ENCODE results near the gene NBEA. TPM values are rescaled to one million over a fixed set of nuclear protein-coding genes. Genes with fewer than 3 reads are reported as not detected.

NBEA gene
- polyA plus RNA-seq, 6 donors from 2014 or later: 1.1 to 2.3 (median 1.5) TPM

DNA sequence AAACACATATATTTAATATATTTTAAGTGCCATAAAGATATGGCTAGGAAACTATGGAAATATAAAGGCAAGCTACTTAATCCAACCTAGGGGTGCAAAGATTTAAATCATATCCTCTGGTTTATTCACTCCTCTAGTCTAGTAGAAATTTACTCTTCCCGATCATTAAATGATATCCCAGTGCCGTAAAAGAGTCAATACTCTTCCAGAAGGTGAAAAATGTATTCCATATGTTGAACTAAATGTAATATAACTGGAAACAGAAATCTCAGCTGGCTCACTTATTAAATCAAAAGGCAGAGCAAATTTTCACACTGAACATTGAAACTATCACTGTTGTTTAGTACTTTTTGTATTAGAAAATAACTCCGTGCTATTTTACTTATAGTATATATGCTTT is 523.3 kb downstream of the NBEA start:
- no peak for ATAC-seq (ENCODE audit: low read depth in 2 of 2)
- Mint-ChIP-seq H3K4me1 (peaks cover 5 to 8% (median 6%) of the 10 kb centered on the region in 3 donors), H3K27me3 (peaks cover 23 to 42% (median 25%) of the 10 kb centered on the region in 3 donors), H3K27ac (no peak overlapping the region), H3K4me3 (no peak overlapping the region), H3K36me3 (peaks cover 0 to 15% of the 10 kb centered on the region in 2 donors), H3K9me3 (peaks cover 0 to 19% (median 8%) of the 10 kb centered on the region in 7 donors)
- DNase-seq: no peak

DNA sequence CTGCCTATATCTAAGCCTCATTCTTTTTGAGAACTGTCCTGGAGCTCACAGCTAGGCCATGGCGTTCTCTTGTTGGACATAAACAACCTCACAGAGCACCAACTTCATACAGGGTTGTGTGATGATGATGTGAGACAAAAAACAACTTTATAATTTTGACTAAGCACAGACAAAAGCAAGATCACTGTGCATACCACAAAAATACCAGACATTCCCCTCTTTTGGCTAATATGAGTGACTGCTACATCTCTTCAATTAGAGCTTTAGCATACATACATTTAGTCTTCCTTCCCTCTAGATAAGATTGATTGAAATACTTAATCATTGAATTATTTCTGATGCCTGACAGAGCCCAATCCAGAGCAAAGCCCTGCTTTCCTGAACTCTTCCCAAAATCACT is 526.1 kb downstream of the NBEA start:
- ATAC-seq (ENCODE audit: low read depth in 2 of 2): no peak
- peaks cover 37 to 39% (median 38%) of the 10 kb centered on the region in 3 donors for H3K27me3 Mint-ChIP-seq

DNA sequence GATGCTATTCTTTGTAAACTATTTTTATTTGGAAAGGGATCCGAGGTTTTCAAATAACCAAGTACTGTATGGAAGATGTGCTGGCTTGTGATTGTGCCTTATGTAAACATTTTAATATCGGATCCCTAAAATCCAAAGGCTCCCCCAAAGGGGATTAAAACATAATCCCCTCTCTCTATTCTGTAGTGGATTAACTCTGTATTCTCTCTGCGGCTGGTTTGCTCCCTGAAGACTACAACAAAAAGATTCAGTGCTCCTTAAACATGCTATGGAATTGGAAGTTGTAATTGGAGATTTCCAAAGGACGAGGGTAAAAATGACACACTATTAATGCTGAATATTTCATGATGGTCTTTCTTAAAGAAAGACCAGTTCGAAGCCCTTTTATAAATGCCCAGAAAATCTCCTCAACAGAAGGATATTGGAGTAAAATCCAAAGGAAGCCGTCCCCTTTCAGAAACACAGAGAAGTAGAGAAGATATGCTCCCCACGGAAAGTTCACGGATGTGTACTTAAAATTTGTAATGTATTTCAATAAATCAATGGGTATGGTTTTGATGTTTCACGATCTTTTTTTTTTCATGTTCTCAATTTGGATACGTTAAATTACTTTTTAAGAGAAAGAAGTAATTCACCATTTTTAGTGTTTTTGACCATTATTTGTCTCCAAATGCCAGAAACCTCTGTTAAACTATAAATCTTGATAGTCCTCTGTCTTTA is 527.9 kb downstream of the NBEA start:
- Mint-ChIP-seq H3K36me3 (peaks cover 5 to 7% of the 10 kb centered on the region in 2 donors), H3K4me3 (peak overlapping the region in 3 of 8 donors; percentile 10 to 80 (median 64)), H3K27ac (peak overlapping the region in 1 of 6 donors; percentile 83), H3K9me3 (peaks cover 2 to 38% (median 19%) of the 10 kb centered on the region in 7 donors), H3K4me1 (peaks cover 9 to 18% (median 18%) of the 10 kb centered on the region in 3 donors), H3K27me3 (peaks cover 37 to 44% (median 38%) of the 10 kb centered on the region in 3 donors)
- no peak for DNase-seq
- ATAC-seq (ENCODE audit: low read depth in 2 of 2): no peak

More for the DNA sequence above, 526.1 kb downstream of the NBEA start:
- Mint-ChIP-seq H3K9me3 (peaks cover 0 to 32% (median 15%) of the 10 kb centered on the region in 7 donors), H3K27ac (peak overlapping the region in 1 of 6 donors; percentile 62), H3K4me3 (no peak overlapping the region), H3K4me1 (peaks cover 5 to 12% (median 11%) of the 10 kb centered on the region in 3 donors), H3K36me3 (peaks cover 0 to 5% of the 10 kb centered on the region in 2 donors)
- DNase-seq: no peak

DNA sequence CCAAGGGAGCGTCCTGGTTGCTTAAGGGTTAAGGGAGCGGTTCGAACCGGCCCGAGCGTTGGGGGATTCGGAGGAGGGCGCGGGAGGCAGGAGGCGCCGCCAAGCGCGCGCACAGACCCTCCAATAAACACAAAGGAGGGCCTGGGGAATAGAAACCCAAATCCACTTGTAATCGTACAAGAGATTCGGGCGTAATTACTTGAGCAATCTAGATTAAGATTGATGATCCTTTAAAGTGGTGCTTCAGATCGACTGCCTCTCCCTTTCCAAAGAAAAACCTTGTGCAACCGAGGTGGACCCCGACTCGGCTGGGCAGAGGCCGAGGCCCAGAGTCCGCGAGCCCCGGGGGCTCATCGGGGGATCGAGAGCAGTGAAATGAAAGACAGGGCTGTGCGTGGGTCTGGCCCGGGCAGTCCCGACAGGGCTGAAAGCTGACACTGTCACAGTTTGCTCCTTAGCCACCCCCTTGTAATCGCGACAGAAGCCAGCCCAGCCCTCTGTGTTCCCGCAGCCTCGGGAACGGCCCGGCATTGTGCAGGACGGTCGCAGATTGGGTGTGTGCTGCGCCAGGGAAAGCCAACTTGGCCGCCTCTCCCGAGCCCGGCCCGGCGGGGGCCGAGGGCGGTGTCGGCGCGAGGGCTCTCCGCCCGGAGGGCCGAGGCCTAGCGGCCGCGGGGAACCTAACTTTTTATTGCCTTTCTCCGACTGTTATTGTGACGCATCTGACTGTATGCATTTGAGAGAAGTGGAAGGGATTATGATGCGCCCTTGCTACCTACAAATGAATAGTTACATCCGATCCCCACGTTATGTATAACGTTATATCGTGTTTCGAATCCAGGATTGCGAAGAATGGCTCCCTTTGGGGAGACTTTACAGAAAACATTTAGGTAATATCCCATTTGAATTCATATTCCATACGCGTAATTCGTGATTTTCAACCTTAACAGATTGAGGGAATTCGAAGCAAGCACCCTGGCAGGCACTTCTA is 528.9 kb downstream of the NBEA start:
- ATAC-seq (ENCODE audit: low read depth in 2 of 2) (no peak), DNase-seq (no peak)
- Mint-ChIP-seq H3K27me3 (peaks cover 46 to 54% (median 48%) of the 10 kb centered on the region in 3 donors), H3K4me1 (peaks cover 15 to 28% (median 27%) of the 10 kb centered on the region in 3 donors), H3K27ac (peak overlapping the region in 1 of 6 donors; percentile 83), H3K4me3 (peak overlapping the region in 7 of 8 donors; percentile 10 to 80 (median 42)), H3K36me3 (peaks cover 10 to 13% of the 10 kb centered on the region in 2 donors), H3K9me3 (peaks cover 2 to 45% (median 22%) of the 10 kb centered on the region in 7 donors)

DNA sequence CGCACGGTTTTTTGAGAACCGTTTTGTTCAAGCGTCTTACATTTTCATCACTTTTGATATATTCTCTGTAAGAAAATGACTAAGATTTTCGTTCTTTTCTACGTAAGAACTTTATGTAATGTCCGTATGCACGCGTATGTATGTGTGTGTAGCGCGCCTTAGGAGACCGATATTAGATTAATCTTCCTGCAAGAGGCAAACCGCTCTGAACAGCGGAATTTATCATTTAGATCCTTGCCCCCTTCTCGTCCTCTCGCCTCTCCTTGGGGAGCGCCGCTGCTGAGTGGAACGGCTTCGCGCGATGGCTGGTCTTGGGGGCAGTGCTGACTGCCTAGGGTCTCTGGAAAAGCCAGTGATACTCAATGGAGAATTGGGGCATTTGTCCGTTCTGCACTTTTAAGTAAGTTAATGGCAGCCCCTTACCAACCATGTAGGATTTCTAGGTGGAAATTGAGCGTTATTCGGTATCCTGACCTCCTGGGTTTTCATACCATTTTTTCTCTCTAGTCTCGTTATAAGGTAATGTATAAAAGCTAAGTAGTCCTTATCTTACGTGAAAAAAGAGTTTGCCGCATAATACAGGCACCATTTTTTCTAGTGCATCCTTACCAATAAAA is 529.7 kb downstream of the NBEA start:
- H3K4me3 Mint-ChIP-seq: no peak overlapping the region
- peaks cover 52 to 62% (median 56%) of the 10 kb centered on the region in 3 donors for H3K27me3 Mint-ChIP-seq

DNA sequence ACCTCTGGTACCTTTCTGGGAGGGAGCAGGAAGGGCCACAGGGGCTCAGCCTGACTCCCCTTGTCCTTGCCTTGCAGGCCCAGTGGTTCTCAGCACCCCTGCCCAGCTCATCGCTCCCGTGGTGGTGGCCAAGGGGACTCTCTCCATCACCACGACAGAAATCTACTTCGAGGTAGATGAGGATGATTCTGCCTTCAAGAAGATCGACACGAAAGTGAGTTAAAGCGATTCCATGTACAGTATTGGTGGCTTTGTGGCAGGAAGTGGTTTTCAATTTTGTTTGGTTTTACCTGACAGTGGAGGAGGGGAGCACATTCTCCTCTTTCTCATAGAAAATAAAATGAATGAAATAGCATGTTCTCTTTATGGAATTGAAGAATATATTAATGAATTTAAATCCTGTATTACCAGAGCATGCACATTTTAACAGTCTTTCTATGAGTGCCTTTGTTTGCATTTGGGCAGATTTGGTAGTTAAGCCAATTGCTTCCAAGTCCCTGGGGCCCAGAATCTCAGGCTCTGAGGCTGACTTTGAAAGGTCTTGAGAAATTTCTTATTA is 530.3 kb downstream of the NBEA start:
- H3K4me1 Mint-ChIP-seq: peaks cover 22 to 40% (median 38%) of the 10 kb centered on the region in 3 donors
- no peak for DNase-seq
- peak overlapping the region in 1 of 6 donors; percentile 15 for H3K27ac Mint-ChIP-seq
- H3K9me3 Mint-ChIP-seq: peaks cover 2 to 51% (median 23%) of the 10 kb centered on the region in 7 donors
- no peak for ATAC-seq (ENCODE audit: low read depth in 2 of 2)
- H3K27me3 Mint-ChIP-seq: peaks cover 58 to 68% (median 62%) of the 10 kb centered on the region in 3 donors
- H3K36me3 Mint-ChIP-seq: peaks cover 10 to 19% of the 10 kb centered on the region in 2 donors
- no peak overlapping the region for H3K4me3 Mint-ChIP-seq

More for the DNA sequence above, 529.7 kb downstream of the NBEA start:
- peaks cover 2 to 45% (median 23%) of the 10 kb centered on the region in 7 donors for H3K9me3 Mint-ChIP-seq
- H3K36me3 Mint-ChIP-seq: peaks cover 10 to 19% of the 10 kb centered on the region in 2 donors
- H3K4me1 Mint-ChIP-seq: peaks cover 22 to 37% (median 36%) of the 10 kb centered on the region in 3 donors
- no peak for ATAC-seq (ENCODE audit: low read depth in 2 of 2)
- DNase-seq: no peak
- H3K27ac Mint-ChIP-seq: peak overlapping the region in 1 of 6 donors; percentile 15

DNA sequence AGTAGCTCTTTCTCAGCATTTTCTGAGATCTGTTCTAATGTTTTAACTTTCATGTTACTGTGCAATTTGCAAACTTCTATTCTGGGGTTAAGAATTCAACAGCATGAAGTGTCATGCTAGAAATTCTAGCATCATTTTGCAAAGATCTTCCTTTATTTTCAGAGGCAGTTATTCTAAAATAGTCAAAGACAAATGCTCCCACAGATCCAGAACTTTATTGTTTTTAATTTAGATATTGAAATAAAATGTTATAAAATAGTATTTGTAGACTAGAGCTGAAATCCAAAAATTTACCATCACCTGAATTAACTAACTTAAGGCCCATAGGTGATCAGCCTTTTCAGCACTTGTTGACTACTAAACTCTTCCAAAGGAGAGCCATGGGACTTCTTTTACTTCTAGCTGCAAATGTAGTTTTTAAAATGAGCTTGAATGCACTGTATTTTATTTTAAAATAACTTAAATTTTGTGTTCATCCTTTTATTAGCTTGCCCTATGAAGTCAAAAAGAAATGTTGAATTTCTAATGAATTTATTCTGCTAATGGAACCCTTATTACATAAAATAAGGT is 531.2 kb downstream of the NBEA start:
- H3K9me3 Mint-ChIP-seq: peaks cover 2 to 54% (median 23%) of the 10 kb centered on the region in 7 donors
- H3K27ac Mint-ChIP-seq: no peak overlapping the region
- H3K4me3 Mint-ChIP-seq: peak overlapping the region in 1 of 8 donors; percentile 30
- no peak for ATAC-seq (ENCODE audit: low read depth in 2 of 2)
- no peak for DNase-seq
- peaks cover 10 to 19% of the 10 kb centered on the region in 2 donors for H3K36me3 Mint-ChIP-seq
- H3K27me3 Mint-ChIP-seq: peaks cover 64 to 73% (median 64%) of the 10 kb centered on the region in 3 donors
- peaks cover 25 to 48% (median 42%) of the 10 kb centered on the region in 3 donors for H3K4me1 Mint-ChIP-seq

DNA sequence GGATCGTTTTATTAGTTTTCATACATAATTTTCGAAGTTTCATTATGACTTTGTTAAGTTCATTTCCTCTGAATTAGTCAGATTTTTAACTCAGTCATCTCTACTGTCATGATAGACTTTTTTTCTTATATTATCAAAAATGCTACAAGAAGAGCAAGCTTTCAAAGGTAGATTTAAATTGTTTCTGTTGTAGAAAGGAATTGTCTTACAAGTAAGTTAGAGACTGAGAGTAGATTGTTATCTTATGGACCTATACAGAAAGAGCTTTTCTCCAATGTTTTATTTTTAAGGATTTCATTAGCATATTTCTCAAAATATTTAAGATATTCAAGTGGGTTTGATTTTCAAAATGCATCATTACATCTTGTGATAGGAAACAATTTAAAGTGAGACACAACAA is 531.7 kb downstream of the NBEA start:
- Mint-ChIP-seq H3K4me1 (peaks cover 30 to 48% (median 47%) of the 10 kb centered on the region in 3 donors), H3K27ac (no peak overlapping the region), H3K9me3 (peaks cover 2 to 51% (median 23%) of the 10 kb centered on the region in 7 donors), H3K27me3 (peaks cover 63 to 74% (median 64%) of the 10 kb centered on the region in 3 donors), H3K36me3 (peaks cover 10 to 19% of the 10 kb centered on the region in 2 donors), H3K4me3 (no peak overlapping the region)
- ATAC-seq (ENCODE audit: low read depth in 2 of 2): no peak
- no peak for DNase-seq

DNA sequence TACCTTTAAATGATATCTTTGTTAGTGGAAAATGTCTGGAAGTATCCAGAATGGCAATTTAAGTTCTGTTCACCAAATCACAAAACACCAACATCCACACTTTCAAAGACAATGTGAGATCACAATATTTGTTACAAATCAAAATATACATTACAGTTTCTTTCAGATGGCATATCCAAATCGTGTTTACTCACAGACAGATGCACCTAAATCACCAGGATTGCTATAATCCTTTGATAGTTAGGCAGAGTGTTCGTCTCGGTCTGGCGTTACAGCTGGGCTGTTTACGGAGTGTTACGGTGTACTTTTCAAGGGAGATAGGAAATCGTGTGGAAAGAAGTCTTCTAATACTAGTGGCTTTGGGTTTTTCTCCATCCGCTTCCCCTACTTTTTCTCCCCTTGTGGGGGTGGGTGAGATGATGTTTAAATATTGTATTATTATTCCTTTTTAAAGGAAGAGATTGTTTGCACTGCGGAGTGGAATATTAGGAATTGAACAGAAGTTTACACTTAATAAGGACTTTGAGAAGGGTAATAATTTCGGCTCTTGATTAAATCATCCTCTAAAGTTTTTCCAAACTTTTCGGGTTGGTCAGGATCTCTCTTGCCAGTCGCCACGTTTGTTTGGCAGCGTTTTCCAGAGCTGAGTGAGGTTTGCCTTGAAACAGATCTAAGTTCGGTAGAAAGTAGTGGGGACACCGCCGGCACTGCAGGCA is 532.6 kb downstream of the NBEA start:
- peak overlapping the region; percentile 70 to 92 (median 84) for H3K4me3 Mint-ChIP-seq
- H3K9me3 Mint-ChIP-seq: peaks cover 2 to 46% (median 21%) of the 10 kb centered on the region in 7 donors
- H3K36me3 Mint-ChIP-seq: peaks cover 10 to 19% of the 10 kb centered on the region in 2 donors

DNA sequence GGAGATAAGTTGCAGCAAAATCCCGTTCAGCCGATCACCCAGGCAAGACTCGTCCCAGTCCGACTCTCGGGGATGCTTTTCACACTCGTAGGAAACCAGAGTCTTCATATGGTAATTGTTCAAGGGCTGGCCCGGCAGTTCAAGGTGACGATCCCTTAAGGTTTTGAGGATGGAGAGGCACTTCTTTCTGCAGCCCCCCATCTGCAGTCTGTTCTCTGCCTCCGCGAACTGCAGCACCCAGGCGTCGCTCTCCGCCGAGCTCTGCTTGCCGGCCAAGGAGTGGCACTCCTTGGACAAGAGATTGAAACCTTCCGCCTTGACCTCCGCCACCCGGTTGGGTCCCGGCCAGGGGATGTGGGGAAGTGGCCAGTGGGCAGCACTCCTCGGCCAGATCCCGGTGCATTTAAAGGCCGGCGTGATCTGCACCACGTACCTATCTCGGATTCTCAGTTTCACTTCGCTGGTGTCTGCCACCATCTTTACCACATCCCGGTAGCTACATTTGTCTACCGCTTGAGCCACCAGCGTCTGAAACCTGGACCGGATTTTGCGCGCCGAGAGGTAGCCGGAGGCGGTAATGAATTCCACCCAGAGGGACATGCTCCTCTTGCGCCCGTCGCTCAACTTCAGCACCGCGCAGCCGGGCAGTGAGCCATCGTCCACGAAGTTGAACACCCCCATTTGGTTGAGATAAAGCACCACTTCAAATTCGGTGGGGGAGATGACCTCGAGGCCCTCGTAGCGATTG is 533.3 kb downstream of the NBEA start:
- H3K4me3 Mint-ChIP-seq: peak overlapping the region; percentile 70 to 92 (median 84)
- peaks cover 64 to 74% (median 65%) of the 10 kb centered on the region in 3 donors for H3K27me3 Mint-ChIP-seq
- peak overlapping the region in 3 of 6 donors; percentile 3 to 68 (median 49) for H3K27ac Mint-ChIP-seq
- no peak for ATAC-seq (ENCODE audit: low read depth in 2 of 2)
- no peak for DNase-seq
- peaks cover 25 to 45% (median 43%) of the 10 kb centered on the region in 3 donors for H3K4me1 Mint-ChIP-seq
- peaks cover 2 to 39% (median 20%) of the 10 kb centered on the region in 7 donors for H3K9me3 Mint-ChIP-seq
- peaks cover 6 to 19% of the 10 kb centered on the region in 2 donors for H3K36me3 Mint-ChIP-seq

More for the DNA sequence above, 532.6 kb downstream of the NBEA start:
- ATAC-seq (ENCODE audit: low read depth in 2 of 2): no peak
- no peak overlapping the region for H3K27ac Mint-ChIP-seq
- H3K4me1 Mint-ChIP-seq: peaks cover 30 to 51% (median 49%) of the 10 kb centered on the region in 3 donors
- DNase-seq: no peak
- peaks cover 69 to 81% (median 71%) of the 10 kb centered on the region in 3 donors for H3K27me3 Mint-ChIP-seq
